GM23338 (cell line): ENCODE results near the gene IQGAP2. TPM values are rescaled to one million over a fixed set of nuclear protein-coding genes. Genes with fewer than 3 reads are reported as not detected.

Source experiments
- ATAC-seq: fragments of 200-7000 bp; cut with Tn5 transposase; 3 replicates; pipeline ENCODE4 v1.9.1; 2020
- DNase-seq: peaks from one replicate; pipeline ENCODE4 v3.0.0-alpha.2; 2015; ENCODE audit warnings: low spot score
- H2AFZ ChIP-seq: fragments of 200-600 bp; sonication (generic); 2 replicates; pipeline ENCODE4 v1.8.0; 2016; ENCODE audit warnings: antibody characterized with exemption, mild to moderate bottlenecking, moderate library complexity
- H3F3A ChIP-seq: fragments of 200-600 bp; sonication (generic); replicated peaks from 2 replicates; pipeline ENCODE4 v1.8.0; 2017; ENCODE audit warnings: antibody characterized with exemption, mixed run types, low read depth
- H3K27ac ChIP-seq: fragments of 200-600 bp; sonication (generic); 2 replicates; pipeline ENCODE4 v1.6.1; 2016; ENCODE audit warnings: low read depth
- H3K27me3 ChIP-seq: fragments of 200-600 bp; sonication (generic); 2 replicates; pipeline ENCODE4 v1.8.0; 2016; ENCODE audit warnings: mild to moderate bottlenecking, mixed run types, moderate library complexity; ENCODE audit not compliant: insufficient read depth
- H3K36me3 ChIP-seq: fragments of 200-600 bp; sonication (generic); 2 replicates; pipeline ENCODE4 v1.8.0; 2016; ENCODE audit warnings: mild to moderate bottlenecking; ENCODE audit not compliant: insufficient read depth
- H3K4me1 ChIP-seq: fragments of 200-600 bp; sonication (generic); 2 replicates; pipeline ENCODE4 v1.8.0; 2016; ENCODE audit warnings: mild to moderate bottlenecking, moderate library complexity; ENCODE audit not compliant: insufficient read depth
- H3K4me2 ChIP-seq: fragments of 200-600 bp; sonication (generic); 2 replicates; pipeline ENCODE4 v1.7.1; 2017; ENCODE audit warnings: mixed run types
- H3K4me3 ChIP-seq: fragments of 200-600 bp; sonication (generic); 2 replicates; pipeline ENCODE4 v1.6.1; 2016; ENCODE audit warnings: mixed run types
- H3K79me2 ChIP-seq: fragments of 200-600 bp; sonication (generic); replicated peaks from 2 replicates; pipeline ENCODE4 v1.8.0; 2017; ENCODE audit warnings: mild to moderate bottlenecking; ENCODE audit not compliant: insufficient read depth
- H3K9me2 ChIP-seq: fragments of 200-600 bp; sonication (generic); 2 replicates; pipeline ENCODE4 v1.8.0; 2017; ENCODE audit not compliant: insufficient read depth
- H4K20me1 ChIP-seq: fragments of 200-600 bp; sonication (generic); replicated peaks from 2 replicates; pipeline ENCODE4 v1.8.0; 2017; ENCODE audit warnings: mild to moderate bottlenecking; ENCODE audit not compliant: insufficient read depth
- H3K27ac Mint-ChIP-seq: 2 replicates; pipeline ENCODE4 v1.8.0; 2020; ENCODE audit warnings: inconsistent platforms, mild to moderate bottlenecking, moderate library complexity, mixed read lengths
- H3K27me3 Mint-ChIP-seq: 3 replicates; pipeline ENCODE4 v1.8.0; 2022; ENCODE audit warnings: low read depth, mild to moderate bottlenecking, moderate library complexity, mixed read lengths, inconsistent platforms; ENCODE audit not compliant: insufficient read depth, poor library complexity
- H3K36me3 Mint-ChIP-seq: 3 replicates; pipeline ENCODE4 v1.8.0; 2021; ENCODE audit warnings: low read depth, mild to moderate bottlenecking, inconsistent platforms, moderate library complexity, mixed read lengths
- H3K4me1 Mint-ChIP-seq: 3 replicates; pipeline ENCODE4 v1.8.0; 2020; ENCODE audit warnings: mild to moderate bottlenecking, inconsistent platforms, mixed read lengths
- H3K4me3 Mint-ChIP-seq: 3 replicates; pipeline ENCODE4 v1.8.0; 2021; ENCODE audit warnings: moderate library complexity, mild to moderate bottlenecking, inconsistent platforms, mixed read lengths
- H3K9me3 Mint-ChIP-seq: 3 replicates; pipeline ENCODE4 v1.8.0; 2020; ENCODE audit warnings: moderate library complexity, mild to moderate bottlenecking, inconsistent platforms, mixed read lengths
- CREB1 ChIP-seq: fragments of 250-450 bp; sonication (Bioruptor Pico); IDR thresholded peaks from 2 replicates; pipeline ENCODE4 v1.5.0; 2020; ENCODE audit warnings: low read depth, mild to moderate bottlenecking, moderate library complexity
- CTCF ChIP-seq, 2 experiments: fragments of 200-600 bp in 1 of 2; sonication (generic) in 1 of 2; conservative IDR thresholded peaks; 2 replicates each; pipeline versions ENCODE4 v1.5.1 to v1.6.1; 2016 to 2017; ENCODE audit warnings: antibody characterized with exemption in 2 of 2, low read depth in 2 of 2, mild to moderate bottlenecking in 2 of 2, moderate library complexity in 1 of 2
- EZH2 ChIP-seq: fragments of 200-600 bp; sonication (generic); IDR thresholded peaks from one replicate; pipeline ENCODE4 v1.8.0; 2017; ENCODE audit warnings: antibody characterized with exemption, mild to moderate bottlenecking, low read depth; ENCODE audit not compliant: unreplicated experiment
- EZH2phosphoT487 ChIP-seq: fragments of 200-600 bp; sonication (generic); IDR thresholded peaks from one replicate; pipeline ENCODE4 v1.8.1; 2018; ENCODE audit warnings: antibody characterized with exemption; ENCODE audit not compliant: unreplicated experiment
- NANOG ChIP-seq: IDR thresholded peaks from 2 replicates; pipeline ENCODE4 v1.6.1; 2016; ENCODE audit warnings: antibody characterized with exemption, borderline replicate concordance
- POLR2AphosphoS5 ChIP-seq: IDR thresholded peaks from 2 replicates; pipeline ENCODE4 v1.6.1; 2016; ENCODE audit warnings: antibody characterized with exemption, low read depth
- REST ChIP-seq: IDR thresholded peaks from one replicate; pipeline ENCODE4 v1.6.1; 2018; ENCODE audit warnings: antibody characterized with exemption; ENCODE audit not compliant: unreplicated experiment
- STAT1 ChIP-seq: IDR thresholded peaks from one replicate; pipeline ENCODE4 v1.6.1; 2016; ENCODE audit warnings: antibody characterized with exemption; ENCODE audit not compliant: unreplicated experiment
- ZNF114 ChIP-seq: fragments of 250-450 bp; sonication (Bioruptor Pico); IDR thresholded peaks from 2 replicates; pipeline ENCODE4 v1.5.0; 2020; ENCODE audit warnings: mild to moderate bottlenecking, moderate library complexity
- ZNF331 ChIP-seq: fragments of 250-450 bp; sonication (Bioruptor Pico); IDR thresholded peaks from 2 replicates; pipeline ENCODE4 v1.5.0; 2020; ENCODE audit warnings: low read depth, mild to moderate bottlenecking, moderate library complexity
- ZNF462 ChIP-seq: fragments of 250-450 bp; sonication (Bioruptor Pico); IDR thresholded peaks from 2 replicates; pipeline ENCODE4 v1.5.0; 2020; ENCODE audit warnings: mild to moderate bottlenecking, moderate library complexity
- polyA plus RNA-seq: library from polyadenylated mRNA; unstranded; fragments of >200 nt; fragmentation: Nextera tagmentation; extraction: Ambion mirVana; gene quantifications from 2 replicates; pipeline ENCODE4 v1.2.1, GENCODE V29; 2016
- total RNA-seq: library from RNA; depleted of rRNA; stranded (reverse); fragments of >200 nt; shearing (Covaris generic); gene quantifications from 2 replicates; pipeline ENCODE4 v1.2.3, GENCODE V29; 2014

The IQGAP2 gene
- total and polyA plus RNA-seq, 2 experiments from 2014 or later: 60.0 to 86.5 TPM

GRCh38 chr5:76692274-76692540, 289.1 kb downstream of the IQGAP2 start:
- no peaks in the 10 kb centered on the region for H3K79me2 ChIP-seq
- no peak for ATAC-seq
- H3K4me1 ChIP-seq: no peaks in the 10 kb centered on the region
- Mint-ChIP-seq H3K27ac (no peak overlapping the region), H3K4me1 (no peaks in the 10 kb centered on the region), H3K9me3 (no peaks in the 10 kb centered on the region), H3K36me3 (peaks cover 8% of the 10 kb centered on the region; the same call in 2 of the 3 replicates), H3K27me3 (no peaks in the 10 kb centered on the region), H3K4me3 (no peak overlapping the region)
- H4K20me1 ChIP-seq: no peaks in the 10 kb centered on the region; the same call in 1 of the 2 replicates
- no peak overlapping the region for H3K4me3 ChIP-seq
- no peaks in the 10 kb centered on the region for H3K27me3 ChIP-seq
- H2AFZ ChIP-seq: no peak overlapping the region
- no peaks in the 10 kb centered on the region for H3F3A ChIP-seq
- H3K36me3 ChIP-seq: no peaks in the 10 kb centered on the region
- no peaks in the 10 kb centered on the region for H3K9me2 ChIP-seq
- H3K4me2 ChIP-seq: no peak overlapping the region
- TF ChIP-seq ZNF331 (CRISPR knock-in tag): no peak
- TF ChIP-seq REST: no peak
- TF ChIP-seq CTCF (conservative IDR thresholded peaks at IDR 0.05; ENCODE audit: low read depth in 2 of 2): no peak
- TF ChIP-seq CREB1: no peak
- TF ChIP-seq NANOG: no peak
- no peak for TF ChIP-seq EZH2
- no peak for TF ChIP-seq POLR2AphosphoS5
- no peak for TF ChIP-seq ZNF462 (CRISPR knock-in tag)
- TF ChIP-seq EZH2phosphoT487: no peak
- TF ChIP-seq ZNF114 (CRISPR knock-in tag): no peak
- TF ChIP-seq STAT1: no peak
- no peak for DNase-seq
- H3K27ac ChIP-seq: no peak overlapping the region
